RPMI8226 (cell line): Measurements from ENCODE around the gene CHD9.
"Not testable (repeated sequence)": the region's sequence is repeated elsewhere in the genome, so short reads cannot be mapped to it uniquely, and the experiment has no call there.

Experiments used
- DNase-seq: peaks from one replicate; pipeline ENCODE4 v3.0.0-alpha.2; 2015

CHD9 gene

GRCh38 chr16:53291757-53292392 is 237.1 kb downstream of the CHD9 start:
- DNase-seq = no peak

- no peak for DNase-seq
These were observed 242.7 kb downstream of the CHD9 start for GRCh38 chr16:53297477-53297876.

GRCh38 chr16:53304334-53304733 is 249.5 kb downstream of the CHD9 start:
- no peak for DNase-seq

GRCh38 chr16:53305743-53306142 is 251.0 kb downstream of the CHD9 start:
- DNase-seq = no peak

- DNase-seq = no peak
These were observed 254.7 kb downstream of the CHD9 start for GRCh38 chr16:53309457-53309856.

GRCh38 chr16:53320992-53321391 is 266.2 kb downstream of the CHD9 start:
- no peak for DNase-seq

GRCh38 chr16:53323924-53324323 is 269.1 kb downstream of the CHD9 start:
- DNase-seq = no peak

GRCh38 chr16:53330991-53331390 is 276.2 kb downstream of the CHD9 start:
- not testable (repeated sequence) for DNase-seq

- DNase-seq = no peak
These were observed 279.8 kb downstream of the CHD9 start for GRCh38 chr16:53334581-53334980.

- no peak for DNase-seq
These were observed 282.5 kb downstream of the CHD9 start for GRCh38 chr16:53337294-53337693.

GRCh38 chr16:53341792-53342191 is 287.0 kb downstream of the CHD9 start:
- DNase-seq = no peak

- no peak for DNase-seq
These were observed 300.3 kb downstream of the CHD9 start for GRCh38 chr16:53355064-53355463.

GRCh38 chr16:53356478-53357207 is 301.9 kb downstream of the CHD9 start:
- no peak for DNase-seq

GRCh38 chr16:53357208-53357586 is 302.4 kb downstream of the CHD9 start:
- no peak for DNase-seq

GRCh38 chr16:53357955-53358354 is 303.2 kb downstream of the CHD9 start:
- DNase-seq = no peak

GRCh38 chr16:53358884-53359283 is 304.1 kb downstream of the CHD9 start:
- DNase-seq = no peak

- no peak for DNase-seq
These were observed 315.1 kb downstream of the CHD9 start for GRCh38 chr16:53369921-53370320.

- DNase-seq = no peak
These were observed 316.0 kb downstream of the CHD9 start for GRCh38 chr16:53370827-53371226.

- no peak for DNase-seq
These were observed 318.4 kb downstream of the CHD9 start for GRCh38 chr16:53372992-53373871.

- DNase-seq = no peak
These were observed 320.0 kb downstream of the CHD9 start for GRCh38 chr16:53374800-53375199.

GRCh38 chr16:53378138-53378537 is 323.3 kb downstream of the CHD9 start:
- DNase-seq = no peak
